ENCODE results near the gene KEAP1.

Gene KEAP1

GRCh38 chr19:10497371-10497770 lies 5.8 kb downstream of the KEAP1 start:
- TF ChIP-seq CTCF (IDR thresholded peaks at IDR 0.05; ENCODE audit: insufficient read depth, low read depth, low read length, missing control alignments), result no peak
- no peak for DNase-seq (ENCODE audit: low read depth)
- H3K4me3 ChIP-seq (ENCODE audit: low read depth, low read length), result no peak overlapping the region

- no peak for TF ChIP-seq CTCF (IDR thresholded peaks at IDR 0.05; ENCODE audit: insufficient read depth, low read depth, low read length, missing control alignments)
- no peak overlapping the region for H3K4me3 ChIP-seq (ENCODE audit: low read depth, low read length)
- DNase-seq (ENCODE audit: low read depth), result no peak
These were observed 11.6 kb downstream of the KEAP1 start for GRCh38 chr19:10491472-10492047.

- no peak for DNase-seq (ENCODE audit: low read depth)
- no peak for TF ChIP-seq CTCF (IDR thresholded peaks at IDR 0.05; ENCODE audit: insufficient read depth, low read depth, low read length, missing control alignments)
- H3K4me3 ChIP-seq (ENCODE audit: low read depth, low read length), result no peak overlapping the region
These were observed 16.6 kb downstream of the KEAP1 start for GRCh38 chr19:10486551-10486950.

GRCh38 chr19:10478903-10479384 lies 24.2 kb downstream of the KEAP1 start:
- peak; percentile 37 for TF ChIP-seq CTCF (IDR thresholded peaks at IDR 0.05; ENCODE audit: insufficient read depth, low read depth, low read length, missing control alignments)
- no peak overlapping the region for H3K4me3 ChIP-seq (ENCODE audit: low read depth, low read length)
- peak; percentile 58 for DNase-seq (ENCODE audit: low read depth)

- no peak for DNase-seq (ENCODE audit: low read depth)
- H3K4me3 ChIP-seq (ENCODE audit: low read depth, low read length), result no peak overlapping the region
- no peak for TF ChIP-seq CTCF (IDR thresholded peaks at IDR 0.05; ENCODE audit: insufficient read depth, low read depth, low read length, missing control alignments)
These were observed 24.7 kb downstream of the KEAP1 start for GRCh38 chr19:10478476-10478875.

GRCh38 chr19:10474962-10475451 lies 28.1 kb downstream of the KEAP1 start:
- no peak for TF ChIP-seq CTCF (IDR thresholded peaks at IDR 0.05; ENCODE audit: insufficient read depth, low read depth, low read length, missing control alignments)
- H3K4me3 ChIP-seq (ENCODE audit: low read depth, low read length), result no peak overlapping the region
- no peak for DNase-seq (ENCODE audit: low read depth)

- no peak for DNase-seq (ENCODE audit: low read depth)
- no peak overlapping the region for H3K4me3 ChIP-seq (ENCODE audit: low read depth, low read length)
- TF ChIP-seq CTCF (IDR thresholded peaks at IDR 0.05; ENCODE audit: insufficient read depth, low read depth, low read length, missing control alignments), result no peak
These were observed 30.0 kb downstream of the KEAP1 start for GRCh38 chr19:10473192-10473591.

Data from GM12865 (cell line).